Neutrophil (primary cell): ENCODE data around the gene CMKLR1.

Experiments used
- H3K27ac ChIP-seq: fragments of 200-600 bp; sonication (generic); 2 replicates; pipeline ENCODE4 v1.5.1; 2016; ENCODE audit warnings: mild to moderate bottlenecking, moderate library complexity
- H3K27me3 ChIP-seq: fragments of 200-600 bp; sonication (generic); 2 replicates; pipeline ENCODE4 v1.6.0; 2016; ENCODE audit warnings: mild to moderate bottlenecking
- H3K36me3 ChIP-seq: fragments of 200-600 bp; sonication (generic); 2 replicates; pipeline ENCODE4 v1.5.1; 2017
- H3K4me1 ChIP-seq, 2 experiments: fragments of 200-600 bp in 1 of 2; sonication (generic) in 1 of 2; 1 replicate in 1 of 2; 2 replicates in 1 of 2; pipeline versions ENCODE4 v1.5.1 to v1.6.1; 2013 to 2016; ENCODE audit warnings: low read depth in 1 of 2, low read length in 1 of 2, mild to moderate bottlenecking in 1 of 2, moderate library complexity in 1 of 2; ENCODE audit not compliant: control insufficient read depth in 1 of 2, insufficient read depth in 1 of 2
- H3K4me3 ChIP-seq, 2 experiments: fragments of 200-600 bp in 1 of 2; sonication (generic) in 1 of 2; 1 replicate in 1 of 2; 2 replicates in 1 of 2; pipeline ENCODE4 v1.5.1; 2013 to 2016; ENCODE audit warnings: low read depth in 1 of 2, low read length in 1 of 2, mild to moderate bottlenecking in 1 of 2, moderate library complexity in 1 of 2
- H3K9me3 ChIP-seq: fragments of 200-600 bp; sonication (generic); 2 replicates; pipeline ENCODE4 v1.5.1; 2016
- TF ChIP-seq, protein P1 (sequence below): fragments of 200-600 bp; sonication (generic); IDR thresholded peaks from 2 replicates; pipeline ENCODE4 v1.5.1; 2016; ENCODE audit warnings: antibody characterized with exemption

Gene CMKLR1

DNA sequence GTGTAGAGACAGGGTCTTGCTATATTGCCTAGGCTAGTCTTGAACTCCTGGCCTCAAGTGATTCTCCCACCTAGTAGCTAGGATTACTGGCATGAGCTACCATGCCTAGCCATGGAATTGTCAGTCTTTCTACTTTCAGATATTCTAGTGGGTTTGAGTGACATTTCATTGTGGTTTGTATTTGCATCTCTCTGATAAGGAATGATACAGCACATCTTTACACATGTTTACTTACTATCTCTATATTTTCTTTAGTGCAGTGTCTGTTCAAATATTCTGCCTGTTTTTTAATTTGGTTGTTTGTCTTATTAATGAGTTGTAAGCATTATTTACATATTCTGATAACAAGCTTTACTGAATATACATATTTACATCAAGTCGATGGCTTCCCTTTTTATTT lies 73.6 kb downstream of the CMKLR1 start:
- H3K4me1 ChIP-seq: no peaks in the 10 kb centered on the region
- TF ChIP-seq, protein P1, sequence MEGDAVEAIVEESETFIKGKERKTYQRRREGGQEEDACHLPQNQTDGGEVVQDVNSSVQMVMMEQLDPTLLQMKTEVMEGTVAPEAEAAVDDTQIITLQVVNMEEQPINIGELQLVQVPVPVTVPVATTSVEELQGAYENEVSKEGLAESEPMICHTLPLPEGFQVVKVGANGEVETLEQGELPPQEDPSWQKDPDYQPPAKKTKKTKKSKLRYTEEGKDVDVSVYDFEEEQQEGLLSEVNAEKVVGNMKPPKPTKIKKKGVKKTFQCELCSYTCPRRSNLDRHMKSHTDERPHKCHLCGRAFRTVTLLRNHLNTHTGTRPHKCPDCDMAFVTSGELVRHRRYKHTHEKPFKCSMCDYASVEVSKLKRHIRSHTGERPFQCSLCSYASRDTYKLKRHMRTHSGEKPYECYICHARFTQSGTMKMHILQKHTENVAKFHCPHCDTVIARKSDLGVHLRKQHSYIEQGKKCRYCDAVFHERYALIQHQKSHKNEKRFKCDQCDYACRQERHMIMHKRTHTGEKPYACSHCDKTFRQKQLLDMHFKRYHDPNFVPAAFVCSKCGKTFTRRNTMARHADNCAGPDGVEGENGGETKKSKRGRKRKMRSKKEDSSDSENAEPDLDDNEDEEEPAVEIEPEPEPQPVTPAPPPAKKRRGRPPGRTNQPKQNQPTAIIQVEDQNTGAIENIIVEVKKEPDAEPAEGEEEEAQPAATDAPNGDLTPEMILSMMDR: no peak
- no peaks in the 10 kb centered on the region for H3K27me3 ChIP-seq
- no peak overlapping the region for H3K27ac ChIP-seq
- H3K9me3 ChIP-seq: no peaks in the 10 kb centered on the region
- no peaks in the 10 kb centered on the region for H3K36me3 ChIP-seq
- no peak overlapping the region for H3K4me3 ChIP-seq

- TF ChIP-seq, protein P1: no peak
- no peaks in the 10 kb centered on the region for H3K4me1 ChIP-seq
- H3K9me3 ChIP-seq: no peaks in the 10 kb centered on the region
- no peak overlapping the region for H3K27ac ChIP-seq
- H3K36me3 ChIP-seq: no peaks in the 10 kb centered on the region
- no peak overlapping the region for H3K4me3 ChIP-seq
- no peaks in the 10 kb centered on the region for H3K27me3 ChIP-seq
Measured at GRCh38 chr12:108260969-108261368, 78.1 kb downstream of the CMKLR1 start.

DNA sequence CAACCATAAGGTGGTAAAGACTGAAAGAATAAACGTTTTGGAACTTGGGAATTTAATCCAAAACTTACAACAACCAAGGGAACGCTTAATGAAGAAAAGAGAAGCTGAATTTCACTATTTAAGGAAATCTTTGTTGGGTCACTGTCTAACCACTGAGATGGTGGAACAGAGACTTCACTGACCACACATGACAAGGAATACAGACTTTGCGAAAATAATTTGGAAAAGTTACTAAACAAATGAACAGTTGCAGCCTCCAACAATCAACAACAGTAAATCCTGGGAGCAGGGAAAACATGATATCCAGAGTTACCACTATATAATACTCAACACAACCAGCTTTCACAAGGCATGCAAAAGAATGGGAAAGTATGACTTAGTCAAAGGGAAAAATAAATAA lies 79.1 kb downstream of the CMKLR1 start:
- TF ChIP-seq, protein P1: no peak
- H3K27ac ChIP-seq: no peak overlapping the region
- H3K4me1 ChIP-seq: no peaks in the 10 kb centered on the region
- no peaks in the 10 kb centered on the region for H3K27me3 ChIP-seq
- H3K9me3 ChIP-seq: no peaks in the 10 kb centered on the region
- H3K36me3 ChIP-seq: no peaks in the 10 kb centered on the region
- H3K4me3 ChIP-seq: no peak overlapping the region

DNA sequence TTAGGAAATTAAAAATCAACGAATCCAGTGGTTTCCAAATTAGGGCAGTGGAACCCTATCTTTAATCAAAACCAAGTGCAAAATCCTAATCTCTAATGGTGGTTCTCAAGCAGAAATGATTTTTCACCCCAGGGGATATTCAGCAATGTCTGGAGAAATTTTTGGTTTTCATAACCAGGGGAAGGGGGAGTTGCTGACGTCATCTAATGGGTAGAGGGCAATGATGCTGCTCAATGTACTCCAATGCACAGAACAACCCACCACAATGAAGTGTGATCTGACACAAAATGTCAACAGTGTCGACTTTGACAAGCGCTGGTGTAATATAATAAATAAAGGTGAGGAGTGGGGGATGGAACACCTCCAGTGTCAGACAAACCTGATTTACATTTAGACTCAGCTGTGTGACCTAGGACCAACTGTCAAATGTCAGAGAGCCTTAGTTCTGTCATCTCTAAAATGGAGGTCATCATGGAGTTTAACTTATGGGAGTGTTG lies 81.5 kb downstream of the CMKLR1 start:
- Histone ChIP-seq H3K27ac (no peak overlapping the region), H3K27me3 (no peaks in the 10 kb centered on the region), H3K4me1 (no peaks in the 10 kb centered on the region), H3K9me3 (no peaks in the 10 kb centered on the region), H3K36me3 (no peaks in the 10 kb centered on the region), H3K4me3 (no peak overlapping the region)
- TF ChIP-seq, protein P1: no peak

- TF ChIP-seq, protein P1: no peak
- Histone ChIP-seq H3K9me3 (no peaks in the 10 kb centered on the region), H3K27ac (no peak overlapping the region), H3K36me3 (no peaks in the 10 kb centered on the region), H3K27me3 (peaks cover 4% of the 10 kb centered on the region), H3K4me3 (no peak overlapping the region), H3K4me1 (no peaks in the 10 kb centered on the region)
Measured at GRCh38 chr12:108257004-108257403, 82.1 kb downstream of the CMKLR1 start.

- H3K36me3 ChIP-seq: no peaks in the 10 kb centered on the region
- H3K27ac ChIP-seq: no peak overlapping the region
- H3K9me3 ChIP-seq: no peaks in the 10 kb centered on the region
- TF ChIP-seq, protein P1: no peak
- peaks cover 4% of the 10 kb centered on the region for H3K27me3 ChIP-seq
- no peak overlapping the region for H3K4me3 ChIP-seq
- H3K4me1 ChIP-seq: no peaks in the 10 kb centered on the region
Measured at GRCh38 chr12:108255252-108255602, 83.9 kb downstream of the CMKLR1 start.
